ENCODE results near the gene TMC2. TPM values are rescaled to one million over a fixed set of nuclear protein-coding genes. Genes with fewer than 3 reads are reported as not detected.
"Not testable (repeated sequence)": the region's sequence is repeated elsewhere in the genome, so short reads cannot be mapped to it uniquely, and the experiment has no call there.

Gene TMC2
- total and polyA plus RNA-seq, 2 of the 8 experiments (the other 6 are each of a cell fraction or from before 2014, with no cell fraction given), result not detected

- H3K4me3 ChIP-seq (ENCODE audit: extremely low read depth in 1 of 4, insufficient read depth in 2 of 4, low read depth in 3 of 4, low read length in 4 of 4); H3K23me2 ChIP-seq (ENCODE audit: low read depth, low read length); H3K56ac ChIP-seq (replicated peaks; ENCODE audit: insufficient read length, low read depth, low read length); H4K91ac ChIP-seq (replicated peaks; ENCODE audit: insufficient read length, low read length); DNase-seq (ENCODE audit: low read depth in 1 of 2, low spot score in 2 of 2); H3K9ac ChIP-seq (replicated peaks in 1 of 4; ENCODE audit: extremely low read depth in 1 of 4, low read depth in 3 of 4, low read length in 3 of 4); H3K18ac ChIP-seq (ENCODE audit: extremely low read depth, low read length); H2AK5ac ChIP-seq (ENCODE audit: low read depth, low read length); H3K4ac ChIP-seq (replicated peaks; ENCODE audit: insufficient read length, low read depth, low read length); H4K8ac ChIP-seq (ENCODE audit: extremely low read depth, insufficient read depth, low read length); H2BK5ac ChIP-seq (ENCODE audit: low read depth, low read length); H4K20me1 ChIP-seq (replicated peaks in 1 of 2; ENCODE audit: control insufficient read depth in 1 of 2, insufficient read depth in 2 of 2, low read length in 2 of 2); H3K79me1 ChIP-seq (ENCODE audit: low read depth, low read length); H3K4me2 ChIP-seq (ENCODE audit: insufficient read depth in 1 of 2, low read depth in 2 of 2, low read length in 2 of 2); H3K9me3 ChIP-seq (ENCODE audit: insufficient read depth in 2 of 2, low read depth in 1 of 2, low read length in 1 of 2); H2AFZ ChIP-seq (ENCODE audit: low read length); H2BK12ac ChIP-seq (ENCODE audit: low read depth, low read length); H3K23ac ChIP-seq (ENCODE audit: insufficient read length); H3K14ac ChIP-seq (ENCODE audit: insufficient read length); H3K4me1 ChIP-seq (replicated peaks in 1 of 4; ENCODE audit: control insufficient read depth in 3 of 4, insufficient read depth in 4 of 4, low read length in 3 of 4); FAIRE-seq; H2BK120ac ChIP-seq (replicated peaks; ENCODE audit: low read depth, low read length); H3K79me2 ChIP-seq (ENCODE audit: control insufficient read depth in 1 of 2, insufficient read depth in 2 of 2, low read length in 2 of 2); H4K5ac ChIP-seq (ENCODE audit: insufficient read length, low read depth, low read length); H2BK20ac ChIP-seq (ENCODE audit: low read length); H3K36me3 ChIP-seq (ENCODE audit: control insufficient read depth in 2 of 4, insufficient read depth in 4 of 4, low read length in 3 of 4); H2BK15ac ChIP-seq (ENCODE audit: low read length); H3K27ac ChIP-seq (ENCODE audit: low read depth, low read length): not testable (repeated sequence)
- WGBS, 2 experiments (ENCODE audit: extremely low coverage in 1 of 2, insufficient coverage in 1 of 2, insufficient read length in 1 of 2, insufficient replicate concordance in 2 of 2, low coverage in 1 of 2, low lambda C conversion rate in 2 of 2, missing lambda C conversion rate in 1 of 2), result 78% methylated on average over 2 of the region's 2 CpGs; no CpG with 5 or more reads in 1 of the 2 experiments
- CTCF ChIA-PET (ENCODE audit: partially characterized antibody), result interaction anchor here (1.3 to 1.6 kb wide), 2 partner anchors 15 to 17 kb away, joined by 3 to 5 read pairs; no protein-coding TSS in a partner anchor
- H3K27me3 ChIP-seq (replicated peaks in 1 of 4; ENCODE audit: control insufficient read depth in 3 of 4, extremely low read depth in 1 of 4, insufficient read depth in 3 of 4, low read length in 3 of 4), result peaks cover 5 to 18% (median 15%) of the 10 kb centered on the region in 4 experiments
- POLR2A ChIA-PET (ENCODE audit: partially characterized antibody), result interaction anchor here (2.3 kb wide), 1 partner anchor 34 kb away, joined by 4 read pairs; the partner anchor contains the start of gene SNRPB
These were observed 31.6 kb upstream of the TMC2 start for GRCh38 chr20:2504803-2505202.

GRCh38 chr20:2506426-2506825 is 29.9 kb upstream of the TMC2 start:
- FAIRE-seq, result not testable (repeated sequence)

More at GRCh38 chr20:2506426-2506825, 29.9 kb upstream of the TMC2 start:
- H3K79me2 ChIP-seq (ENCODE audit: control insufficient read depth in 1 of 2, insufficient read depth in 2 of 2, low read length in 2 of 2); H3K56ac ChIP-seq (replicated peaks; ENCODE audit: insufficient read length, low read depth, low read length); H3K27ac ChIP-seq (ENCODE audit: low read depth, low read length); POLR2A ChIA-PET (ENCODE audit: partially characterized antibody); H2BK12ac ChIP-seq (ENCODE audit: low read depth, low read length); H3K9ac ChIP-seq (replicated peaks in 1 of 4; ENCODE audit: extremely low read depth in 1 of 4, low read depth in 3 of 4, low read length in 3 of 4); H3K14ac ChIP-seq (ENCODE audit: insufficient read length); H3K36me3 ChIP-seq (ENCODE audit: control insufficient read depth in 2 of 4, insufficient read depth in 4 of 4, low read length in 3 of 4); H4K20me1 ChIP-seq (replicated peaks in 1 of 2; ENCODE audit: control insufficient read depth in 1 of 2, insufficient read depth in 2 of 2, low read length in 2 of 2); H2AFZ ChIP-seq (ENCODE audit: low read length); H3K4me2 ChIP-seq (ENCODE audit: insufficient read depth in 1 of 2, low read depth in 2 of 2, low read length in 2 of 2); H2BK20ac ChIP-seq (ENCODE audit: low read length); DNase-seq (ENCODE audit: low read depth in 1 of 2, low spot score in 2 of 2); H4K5ac ChIP-seq (ENCODE audit: insufficient read length, low read depth, low read length); H3K79me1 ChIP-seq (ENCODE audit: low read depth, low read length); H4K91ac ChIP-seq (replicated peaks; ENCODE audit: insufficient read length, low read length); H3K23ac ChIP-seq (ENCODE audit: insufficient read length); H2BK120ac ChIP-seq (replicated peaks; ENCODE audit: low read depth, low read length); H3K23me2 ChIP-seq (ENCODE audit: low read depth, low read length); H4K8ac ChIP-seq (ENCODE audit: extremely low read depth, insufficient read depth, low read length); H2BK15ac ChIP-seq (ENCODE audit: low read length); H3K4me3 ChIP-seq (ENCODE audit: extremely low read depth in 1 of 4, insufficient read depth in 2 of 4, low read depth in 3 of 4, low read length in 4 of 4); H3K18ac ChIP-seq (ENCODE audit: extremely low read depth, low read length); H3K4ac ChIP-seq (replicated peaks; ENCODE audit: insufficient read length, low read depth, low read length); H3K4me1 ChIP-seq (replicated peaks in 1 of 4; ENCODE audit: control insufficient read depth in 3 of 4, insufficient read depth in 4 of 4, low read length in 3 of 4); H3K9me3 ChIP-seq (ENCODE audit: insufficient read depth in 2 of 2, low read depth in 1 of 2, low read length in 1 of 2); H2BK5ac ChIP-seq (ENCODE audit: low read depth, low read length); H2AK5ac ChIP-seq (ENCODE audit: low read depth, low read length): not testable (repeated sequence)
- 100% methylated on average over 2 of the region's 5 CpGs; no CpG with 5 or more reads in 1 of the 2 experiments for WGBS, 2 experiments (ENCODE audit: extremely low coverage in 1 of 2, insufficient coverage in 1 of 2, insufficient read length in 1 of 2, insufficient replicate concordance in 2 of 2, low coverage in 1 of 2, low lambda C conversion rate in 2 of 2, missing lambda C conversion rate in 1 of 2)
- CTCF ChIA-PET (ENCODE audit: partially characterized antibody), result interaction anchor here (0.7 to 3.9 kb wide), 2 partner anchors 16 to 499 kb away, joined by 3 to 22 read pairs; no protein-coding TSS in a partner anchor
- peaks cover 17 to 34% (median 31%) of the 10 kb centered on the region in 4 experiments for H3K27me3 ChIP-seq (replicated peaks in 1 of 4; ENCODE audit: control insufficient read depth in 3 of 4, extremely low read depth in 1 of 4, insufficient read depth in 3 of 4, low read length in 3 of 4)

All from H1 (cell line).